Neuronal stem cell (in vitro differentiated cells): ENCODE measurements around the gene PLIN5.
"Not testable (repeated sequence)": the region's sequence is repeated elsewhere in the genome, so short reads cannot be mapped to it uniquely, and the experiment has no call there.

Source experiments
- DNase-seq: peaks from one replicate; pipeline ENCODE4 v3.0.0-alpha.2; 2013; ENCODE audit warnings: low spot score
- H2AFZ ChIP-seq: one replicate; pipeline ENCODE4 v1.6.1; 2013; ENCODE audit warnings: mild to moderate bottlenecking, low read length, inconsistent platforms
- H2AK5ac ChIP-seq: 2 replicates; pipeline ENCODE4 v1.6.1; 2013; ENCODE audit warnings: low read depth, mild to moderate bottlenecking, inconsistent platforms, low read length, moderate library complexity, mixed read lengths
- H2BK120ac ChIP-seq: 2 replicates; pipeline ENCODE4 v1.6.1; 2013; ENCODE audit warnings: low read depth, mild to moderate bottlenecking, inconsistent platforms, low read length, moderate library complexity, mixed read lengths
- H2BK12ac ChIP-seq: one replicate; pipeline ENCODE4 v1.6.1; 2013; ENCODE audit warnings: low read length, inconsistent platforms
- H2BK15ac ChIP-seq: 2 replicates; pipeline ENCODE4 v1.6.1; 2013; ENCODE audit warnings: mild to moderate bottlenecking, low read length, inconsistent platforms, mixed read lengths
- H2BK5ac ChIP-seq: one replicate; pipeline ENCODE4 v1.6.1; 2013; ENCODE audit warnings: inconsistent platforms, mild to moderate bottlenecking, low read length, moderate library complexity
- H3K14ac ChIP-seq: one replicate; pipeline ENCODE4 v1.6.1; 2013; ENCODE audit warnings: low read length, inconsistent platforms
- H3K18ac ChIP-seq: 2 replicates; pipeline ENCODE4 v1.6.1; 2013; ENCODE audit warnings: low read length, inconsistent platforms
- H3K23ac ChIP-seq: 2 replicates; pipeline ENCODE4 v1.6.1; 2013; ENCODE audit warnings: low read depth, mild to moderate bottlenecking, mixed read lengths, low read length, inconsistent platforms; ENCODE audit not compliant: poor library complexity
- H3K27ac ChIP-seq: replicated peaks from 3 replicates; pipeline ENCODE4 v1.5.1; 2013; ENCODE audit warnings: low read length, inconsistent platforms
- H3K27me3 ChIP-seq, 3 experiments: 2 replicates each; pipeline ENCODE4 v1.6.1; 2013; ENCODE audit warnings: low read length in 3 of 3, mild to moderate bottlenecking in 2 of 3, inconsistent platforms in 1 of 3, low read depth in 1 of 3, mixed read lengths in 1 of 3, moderate library complexity in 1 of 3; ENCODE audit not compliant: control insufficient read depth in 3 of 3, insufficient read depth in 3 of 3
- H3K36me3 ChIP-seq, 2 donors: replicated peaks in 1 of 2; 2 replicates each; pipeline ENCODE4 v1.6.1; 2013; ENCODE audit warnings: low read length in 2 of 2; ENCODE audit not compliant: control insufficient read depth in 2 of 2, insufficient read depth in 2 of 2
- H3K4ac ChIP-seq: 2 replicates; pipeline ENCODE4 v1.6.1; 2013; ENCODE audit warnings: inconsistent platforms, mild to moderate bottlenecking, low read length, moderate library complexity
- H3K4me1 ChIP-seq, 2 donors: 1 replicate in 1 of 2; 2 replicates in 1 of 2; pipeline ENCODE4 v1.6.1; 2013; ENCODE audit warnings: low read length in 2 of 2, low read depth in 1 of 2; ENCODE audit not compliant: control insufficient read depth in 2 of 2, insufficient read depth in 1 of 2
- H3K4me2 ChIP-seq: one replicate; pipeline ENCODE4 v1.6.1; 2013; ENCODE audit warnings: mild to moderate bottlenecking, low read length, inconsistent platforms; ENCODE audit not compliant: insufficient read depth, poor library complexity, severe bottlenecking
- H3K4me3 ChIP-seq, 2 donors: 2 replicates each; pipeline ENCODE4 v1.5.1; 2013; ENCODE audit warnings: low read length in 2 of 2, mild to moderate bottlenecking in 2 of 2, inconsistent platforms in 1 of 2, moderate library complexity in 1 of 2
- H3K79me1 ChIP-seq: one replicate; pipeline ENCODE4 v1.6.1; 2013; ENCODE audit warnings: low read depth, mild to moderate bottlenecking, inconsistent platforms, low read length, moderate library complexity
- H3K9ac ChIP-seq: one replicate; pipeline ENCODE4 v1.6.1; 2013; ENCODE audit warnings: mild to moderate bottlenecking, low read depth, low read length, inconsistent platforms; ENCODE audit not compliant: poor library complexity
- H3K9me3 ChIP-seq, 2 donors: replicated peaks in 1 of 2; 2 replicates each; pipeline versions ENCODE3 to v1.6.1; 2013; ENCODE audit warnings: low read length in 2 of 2, mild to moderate bottlenecking in 2 of 2, inconsistent platforms in 1 of 2, low read depth in 1 of 2, mixed read lengths in 1 of 2, moderate library complexity in 1 of 2; ENCODE audit not compliant: control insufficient read depth in 2 of 2, insufficient read depth in 1 of 2
- H4K8ac ChIP-seq: one replicate; pipeline ENCODE4 v1.6.1; 2013; ENCODE audit warnings: low read depth, mild to moderate bottlenecking, inconsistent platforms, low read length, moderate library complexity
- H4K91ac ChIP-seq: one replicate; pipeline ENCODE4 v1.6.1; 2013; ENCODE audit warnings: low read length, low read depth, mild to moderate bottlenecking, inconsistent platforms; ENCODE audit not compliant: poor library complexity
- WGBS, 2 donors: extraction: QIAGEN DNeasy Blood & Tissue Kit; methylation state at CpG; one replicate each; pipeline ENCODE4 v1.1.7; 2013; ENCODE audit warnings: missing lambda C conversion rate in 2 of 2, mixed read lengths in 1 of 2; ENCODE audit not compliant: insufficient read length in 2 of 2, insufficient replicate concordance in 1 of 2; ENCODE audit errors: extremely low coverage in 2 of 2; 5-methylcytosine and 5-hydroxymethylcytosine counted together

The PLIN5 gene

GRCh38 chr19:4529924-4530522 lies 5.0 kb downstream of the PLIN5 start:
- Histone ChIP-seq H3K27ac (no peak overlapping the region), H3K4ac (no peak overlapping the region), H3K4me2 (no peak overlapping the region), H3K9me3 (no peaks in the 10 kb centered on the region), H2AK5ac (peak overlapping the region; percentile 89), H2BK5ac (peak overlapping the region; percentile 53), H4K8ac (no peak overlapping the region), H2BK120ac (no peak overlapping the region), H2AFZ (peak overlapping the region; percentile 64), H3K14ac (no peak overlapping the region), H2BK12ac (peak overlapping the region; percentile 33), H3K18ac (peak overlapping the region; percentile 64), H4K91ac (no peak overlapping the region), H3K23ac (peak overlapping the region; percentile 3), H3K27me3 (peaks cover 0 to 13% (median 2%) of the 10 kb centered on the region in 3 experiments), H3K9ac (no peak overlapping the region), H3K79me1 (peaks cover 3% of the 10 kb centered on the region), H2BK15ac (peak overlapping the region; percentile 38), H3K36me3 (no peaks in the 10 kb centered on the region), H3K4me3 (no peak overlapping the region), H3K4me1 (peaks cover 4 to 5% of the 10 kb centered on the region in 2 donors)
- WGBS, 2 donors, result no CpG with 5 or more reads among the region's 14 CpGs
- no peak for DNase-seq

GRCh38 chr19:4528843-4529242 lies 6.2 kb downstream of the PLIN5 start:
- H2BK15ac ChIP-seq, result no peak overlapping the region
- DNase-seq, result no peak
- no peaks in the 10 kb centered on the region for H3K4me1 ChIP-seq
- no peaks in the 10 kb centered on the region for H3K9me3 ChIP-seq
- H4K91ac ChIP-seq, result no peak overlapping the region
- H2AK5ac ChIP-seq, result no peak overlapping the region
- H2BK120ac ChIP-seq, result no peak overlapping the region
- H3K4ac ChIP-seq, result no peak overlapping the region
- no peak overlapping the region for H3K9ac ChIP-seq
- no peak overlapping the region for H4K8ac ChIP-seq
- H2BK5ac ChIP-seq, result no peak overlapping the region
- H3K4me3 ChIP-seq, result no peak overlapping the region
- no peak overlapping the region for H2AFZ ChIP-seq
- H3K18ac ChIP-seq, result no peak overlapping the region
- no peak overlapping the region for H2BK12ac ChIP-seq
- H3K4me2 ChIP-seq, result no peak overlapping the region
- no peaks in the 10 kb centered on the region for H3K36me3 ChIP-seq
- no peak overlapping the region for H3K27ac ChIP-seq
- H3K14ac ChIP-seq, result no peak overlapping the region
- peaks cover 3% of the 10 kb centered on the region for H3K79me1 ChIP-seq
- no peak overlapping the region for H3K23ac ChIP-seq
- no CpG with 5 or more reads among the region's 15 CpGs for WGBS, 2 donors
- H3K27me3 ChIP-seq, result peaks cover 0 to 9% (median 0%) of the 10 kb centered on the region in 3 experiments

- not testable (repeated sequence) for H3K4ac ChIP-seq, H2AK5ac ChIP-seq, H2BK12ac ChIP-seq, H2BK15ac ChIP-seq, H3K4me1 ChIP-seq, H3K27ac ChIP-seq, H4K8ac ChIP-seq, H3K4me2 ChIP-seq, DNase-seq, H3K36me3 ChIP-seq, H3K9ac ChIP-seq, H3K79me1 ChIP-seq, H3K4me3 ChIP-seq, H3K23ac ChIP-seq, H3K18ac ChIP-seq, H3K14ac ChIP-seq, H3K9me3 ChIP-seq, H2AFZ ChIP-seq, H3K27me3 ChIP-seq, H2BK120ac ChIP-seq, H2BK5ac ChIP-seq, H4K91ac ChIP-seq
- WGBS, 2 donors, result no CpG with 5 or more reads among the region's 8 CpGs
Observed at GRCh38 chr19:4527377-4527776, 7.6 kb downstream of the PLIN5 start.

GRCh38 chr19:4525563-4526002 lies 9.4 kb downstream of the PLIN5 start:
- no peaks in the 10 kb centered on the region for H3K4me1 ChIP-seq
- H3K18ac ChIP-seq, result peak overlapping the region; percentile 41
- H3K27me3 ChIP-seq, result peaks cover 0 to 10% (median 0%) of the 10 kb centered on the region in 3 experiments
- H2AK5ac ChIP-seq, result peak overlapping the region; percentile 76
- no peaks in the 10 kb centered on the region for H3K79me1 ChIP-seq
- no peaks in the 10 kb centered on the region for H3K36me3 ChIP-seq
- no peak overlapping the region for H3K27ac ChIP-seq
- H3K14ac ChIP-seq, result no peak overlapping the region
- H2BK5ac ChIP-seq, result no peak overlapping the region
- H2AFZ ChIP-seq, result no peak overlapping the region
- no peak for DNase-seq
- H3K23ac ChIP-seq, result peak overlapping the region; percentile 31
- no peaks in the 10 kb centered on the region for H3K9me3 ChIP-seq
- H3K4me2 ChIP-seq, result no peak overlapping the region
- no CpG with 5 or more reads among the region's 23 CpGs for WGBS, 2 donors
- no peak overlapping the region for H2BK15ac ChIP-seq
- no peak overlapping the region for H4K91ac ChIP-seq
- H3K9ac ChIP-seq, result no peak overlapping the region
- H4K8ac ChIP-seq, result no peak overlapping the region
- H3K4me3 ChIP-seq, result no peak overlapping the region
- H2BK12ac ChIP-seq, result peak overlapping the region; percentile 26
- H2BK120ac ChIP-seq, result no peak overlapping the region
- peak overlapping the region; percentile 37 for H3K4ac ChIP-seq
